Activated effector memory CD4-positive, alpha-beta T cell treated with Interleukin-2 at 50 U/mL for 16 hours (primary cell): ENCODE measurements around the gene DUSP7.

Experiments
- DNase-seq: peaks from one replicate; pipeline ENCODE4 v3.0.0-alpha.2; 2020

DUSP7 gene

DNA sequence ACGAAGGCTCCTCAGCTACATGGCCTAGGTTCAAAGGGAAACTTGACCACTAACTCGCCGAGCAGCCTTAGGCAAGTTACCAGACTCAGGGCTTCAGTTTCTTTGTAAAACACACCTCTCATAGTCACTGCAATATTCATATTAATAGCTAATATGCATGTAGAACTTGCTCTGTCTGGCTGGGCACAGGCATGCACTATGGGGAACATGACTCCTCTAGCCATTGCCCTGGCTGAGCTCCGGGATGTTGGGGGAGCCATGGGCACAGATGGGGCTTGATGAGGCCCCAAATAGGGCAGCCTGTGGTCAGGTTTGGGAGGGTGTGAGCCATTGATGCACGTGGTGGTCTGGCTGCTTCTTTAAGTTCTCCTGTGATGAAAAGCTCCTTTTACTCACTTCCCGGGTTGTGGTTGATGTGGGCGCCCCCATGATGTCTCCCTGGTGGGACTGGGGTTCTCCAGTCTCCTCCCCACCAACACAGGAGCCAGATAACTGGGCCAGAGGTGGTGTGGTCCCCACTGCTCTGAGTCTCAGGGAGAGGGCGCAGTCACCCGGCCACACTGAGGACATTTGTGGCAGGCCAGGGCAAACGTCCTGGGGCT, 29.4 kb upstream of the DUSP7 start:
- DNase-seq, result no peak

GRCh38 chr3:52084954-52085680, 28.7 kb upstream of the DUSP7 start:
- no peak for DNase-seq

- DNase-seq, result no peak
Measured at GRCh38 chr3:52084216-52084945, 28.0 kb upstream of the DUSP7 start.

GRCh38 chr3:52083556-52084087, 27.3 kb upstream of the DUSP7 start:
- DNase-seq, result no peak

DNA sequence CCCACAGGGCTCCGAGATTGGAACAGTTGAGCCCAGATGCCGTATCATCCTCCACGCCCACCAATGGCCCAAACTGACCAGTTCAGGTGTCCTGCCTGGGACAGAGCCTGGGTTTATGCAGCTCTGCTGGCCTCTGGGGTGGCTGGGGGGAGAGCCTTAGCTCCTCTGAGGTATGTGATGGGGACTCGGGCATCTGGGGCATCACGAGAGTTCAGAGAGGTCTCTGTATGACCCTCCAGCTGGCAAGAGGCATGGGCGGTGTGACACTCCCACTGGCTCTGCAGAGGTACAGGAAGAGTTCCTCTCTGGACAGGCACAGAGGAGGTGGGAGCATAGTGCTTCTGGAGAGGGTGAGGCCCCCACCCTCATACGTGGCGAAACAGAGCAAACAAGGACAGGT, 26.6 kb upstream of the DUSP7 start:
- DNase-seq, result no peak

DNA sequence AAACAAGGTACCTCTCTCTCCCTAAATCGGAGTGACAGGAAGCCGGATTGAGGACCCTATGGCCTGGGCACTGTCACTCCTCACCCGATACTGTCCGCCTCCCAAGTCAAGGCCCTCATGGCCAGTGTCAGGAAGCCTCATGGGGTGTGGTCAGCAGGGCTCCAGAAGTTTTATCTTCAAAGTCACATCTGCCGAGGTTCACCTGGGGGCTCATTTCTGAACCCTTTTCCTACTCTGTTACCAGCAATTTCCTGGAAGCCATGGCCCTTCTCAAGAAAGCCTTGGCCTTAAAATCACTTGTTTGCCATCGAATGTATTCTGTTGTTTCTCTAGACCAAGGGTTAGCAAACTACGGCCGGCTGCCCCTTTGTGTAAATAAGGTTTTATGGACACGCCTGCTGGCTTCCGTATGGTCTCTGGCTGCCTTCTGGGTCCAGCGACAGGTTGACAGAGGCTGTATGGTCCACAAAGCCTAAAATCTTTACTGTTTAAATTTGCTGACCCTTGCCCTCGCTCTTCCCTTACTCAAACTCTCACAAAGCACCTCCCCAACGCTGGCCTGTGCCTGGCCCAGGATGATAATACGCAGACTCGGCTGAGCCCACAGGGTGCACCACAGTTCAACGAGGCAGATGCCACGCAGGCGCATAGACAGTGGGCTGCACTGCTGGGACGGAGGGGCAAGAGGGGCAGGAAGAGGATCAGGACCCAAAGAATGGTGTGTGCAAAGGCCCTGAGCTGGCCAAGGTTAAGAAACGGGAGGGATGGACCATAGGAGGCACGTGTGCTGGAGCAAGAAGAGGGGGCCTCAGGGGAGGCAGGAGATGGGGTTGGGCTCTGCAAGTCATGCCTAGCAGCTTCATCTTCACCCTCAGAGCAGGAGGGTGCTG, 24.7 kb upstream of the DUSP7 start:
- DNase-seq, result no peak

DNA sequence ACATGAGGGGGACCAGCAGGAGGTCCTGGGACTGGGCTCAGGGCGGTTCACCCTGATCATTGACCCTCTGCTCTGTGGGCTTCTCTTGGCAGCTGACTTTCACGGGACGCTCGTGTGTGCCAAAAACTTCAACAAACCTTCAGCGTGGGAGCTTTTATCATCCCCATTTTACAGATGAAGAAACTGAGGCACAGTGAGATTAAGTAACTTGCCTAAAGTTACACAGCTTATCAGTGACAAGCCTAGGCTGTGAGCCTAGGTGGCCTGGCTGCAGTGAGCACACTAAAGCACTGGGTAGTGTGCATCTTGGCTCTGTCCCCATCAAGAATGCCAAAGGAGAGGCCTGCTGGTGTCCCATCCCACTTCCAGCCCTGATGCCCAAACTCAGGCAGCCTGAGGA, 23.6 kb upstream of the DUSP7 start:
- no peak for DNase-seq

DNA sequence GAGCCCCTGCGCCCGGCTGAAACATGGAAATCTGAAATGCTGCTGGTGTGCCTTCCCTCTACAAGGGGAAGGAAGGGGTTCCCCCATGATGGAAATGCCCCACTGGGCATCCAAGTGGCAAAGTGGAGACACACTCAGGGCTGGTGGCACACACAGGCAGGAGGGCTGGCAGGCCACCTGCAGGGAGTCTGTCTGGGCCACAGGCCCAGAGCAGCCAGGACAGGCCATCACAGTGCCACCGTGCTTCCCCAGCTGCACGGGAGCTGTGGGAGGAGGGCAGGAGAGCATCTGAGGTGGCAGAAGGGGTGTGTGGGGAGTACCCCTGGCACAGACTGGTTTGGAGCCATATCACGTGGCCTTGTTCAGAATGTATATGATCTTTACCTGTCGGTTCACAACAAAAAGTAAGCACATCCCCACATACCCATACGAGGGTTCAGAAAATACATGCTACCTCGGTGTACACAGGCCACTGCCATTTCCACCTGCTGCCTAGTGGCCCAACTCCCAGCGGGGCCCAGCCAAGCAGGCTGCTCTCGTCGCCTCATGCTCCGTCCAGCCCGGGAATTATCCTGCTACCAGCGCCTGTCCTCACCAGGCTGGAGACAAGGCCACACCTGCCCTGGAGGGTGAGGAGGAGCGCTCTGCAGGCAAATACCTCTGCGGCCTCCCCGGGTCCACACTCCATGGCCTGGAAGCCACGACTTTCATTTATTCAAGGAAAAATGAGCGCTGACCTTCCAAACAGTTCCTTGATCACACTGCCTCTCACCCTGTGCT, 22.6 kb upstream of the DUSP7 start:
- no peak for DNase-seq

DNA sequence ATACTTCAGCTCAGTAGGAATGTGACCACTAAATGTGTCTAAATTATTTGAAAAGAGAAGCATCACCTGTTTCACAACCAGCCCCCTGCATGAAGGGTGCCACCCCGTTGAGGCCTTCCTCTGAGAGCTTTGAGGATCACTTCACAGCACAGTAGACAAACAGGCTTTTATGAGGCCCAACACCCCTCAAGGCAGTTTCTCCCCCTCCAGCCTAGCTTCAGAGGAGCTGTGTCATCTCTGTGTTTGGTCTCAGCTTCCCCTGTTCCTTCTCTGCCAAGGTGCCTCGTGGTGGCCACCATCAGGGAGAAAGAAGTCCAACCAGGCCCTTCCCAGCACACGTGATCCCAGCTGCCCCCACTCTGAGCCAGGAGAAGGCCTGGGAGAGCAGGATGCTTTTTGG, 21.6 kb upstream of the DUSP7 start:
- no peak for DNase-seq

GRCh38 chr3:52076896-52077780, 20.8 kb upstream of the DUSP7 start:
- DNase-seq, result no peak

DNA sequence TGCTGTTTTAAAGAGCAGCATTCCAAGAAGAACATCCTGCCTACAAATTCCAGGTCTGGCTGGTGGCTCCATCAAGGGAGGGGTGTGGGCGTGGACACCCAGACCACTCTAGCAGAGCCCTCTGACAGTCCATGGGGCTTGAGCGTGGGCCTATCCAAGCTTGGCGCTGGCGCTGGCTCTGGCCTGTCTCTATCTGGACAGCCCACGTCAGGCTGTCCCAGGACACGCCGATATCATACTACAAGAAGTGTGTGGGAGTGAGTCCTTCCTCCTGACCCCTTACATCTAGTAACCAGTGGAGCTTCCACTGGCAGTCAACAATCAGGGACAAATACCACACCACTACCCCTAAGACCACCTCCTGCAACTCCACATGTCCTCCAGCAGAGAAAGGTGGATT, 17.1 kb upstream of the DUSP7 start:
- no peak for DNase-seq

DNA sequence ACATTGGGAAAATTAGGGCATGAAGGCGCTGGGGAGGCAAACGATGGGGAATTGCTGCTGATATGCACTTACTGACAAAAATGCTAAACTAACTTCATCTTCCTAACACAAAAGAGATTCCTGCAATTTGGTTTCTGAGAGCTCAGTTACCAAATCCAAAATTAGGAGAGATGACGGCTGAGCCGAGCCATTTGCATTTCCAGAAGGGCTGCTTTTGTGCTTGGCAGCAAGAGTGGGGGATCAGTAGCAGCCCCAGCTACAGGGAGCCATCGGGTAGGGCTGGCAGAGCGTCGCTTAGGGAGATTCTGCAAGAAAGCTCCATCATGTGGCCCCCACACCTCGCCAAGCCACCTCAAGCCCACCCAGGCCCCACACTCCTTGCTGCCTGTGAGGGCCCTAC, 16.1 kb upstream of the DUSP7 start:
- DNase-seq, result no peak

DNA sequence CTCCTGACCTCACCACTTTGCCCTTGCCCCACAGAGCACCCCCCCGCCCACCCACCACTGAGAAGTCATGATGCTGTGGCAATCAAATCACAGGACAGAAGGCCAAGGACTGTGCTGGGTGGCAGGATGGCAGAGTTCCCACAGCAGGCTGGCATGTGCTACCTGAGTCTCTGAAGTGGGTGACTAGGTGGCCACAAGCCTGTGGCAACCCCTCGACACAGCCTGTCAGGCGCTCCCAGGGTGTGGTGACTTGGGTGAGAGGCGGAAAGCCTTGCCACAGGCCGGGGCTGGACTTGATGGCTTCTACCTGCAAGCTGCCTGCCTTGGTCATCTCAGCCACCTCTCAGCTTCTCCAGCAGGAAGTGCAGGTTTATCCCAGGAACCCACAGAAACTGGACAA, 15.6 kb upstream of the DUSP7 start:
- DNase-seq, result no peak

GRCh38 chr3:52070724-52071621, 14.6 kb upstream of the DUSP7 start:
- DNase-seq, result no peak

DNA sequence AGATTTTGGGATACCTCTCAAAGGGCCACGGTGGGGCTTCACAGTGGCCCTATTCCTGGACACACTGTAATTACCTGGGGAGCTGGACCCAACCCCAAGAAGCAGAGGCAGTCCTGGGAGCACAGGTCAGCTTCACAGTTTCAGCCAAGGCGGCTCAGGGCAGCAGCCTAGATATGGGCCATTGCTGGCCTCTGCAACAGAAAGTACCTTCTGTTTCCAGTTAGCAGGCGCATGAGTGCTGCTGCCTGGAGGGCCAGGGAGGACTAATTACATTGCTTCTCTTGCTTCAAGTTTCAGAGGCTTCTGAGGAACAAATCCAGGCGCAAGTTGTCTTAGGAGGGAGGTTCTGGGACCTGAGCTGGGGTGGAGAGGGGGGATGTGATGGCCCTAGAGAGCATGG, 13.5 kb upstream of the DUSP7 start:
- no peak for DNase-seq

DNA sequence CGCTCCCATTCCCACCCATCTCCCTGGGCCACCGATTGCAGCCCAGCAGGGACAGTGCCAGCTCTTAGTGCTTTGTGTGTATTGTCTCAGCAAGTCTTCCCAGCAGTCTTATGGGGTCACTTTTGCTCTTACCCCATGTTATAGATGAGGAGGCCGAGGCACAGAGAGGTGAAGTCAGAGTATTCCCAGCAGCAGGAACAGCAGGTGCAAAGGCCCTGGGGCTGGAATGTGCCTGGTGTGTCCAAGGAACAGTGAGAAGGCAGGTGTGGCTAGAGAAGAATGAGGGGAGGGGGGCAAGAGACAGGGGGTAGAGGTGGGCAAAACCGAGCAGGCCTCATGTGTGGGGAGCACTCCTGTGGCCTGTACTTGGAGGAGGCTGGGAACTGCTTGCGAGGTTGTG, 12.8 kb upstream of the DUSP7 start:
- no peak for DNase-seq

DNA sequence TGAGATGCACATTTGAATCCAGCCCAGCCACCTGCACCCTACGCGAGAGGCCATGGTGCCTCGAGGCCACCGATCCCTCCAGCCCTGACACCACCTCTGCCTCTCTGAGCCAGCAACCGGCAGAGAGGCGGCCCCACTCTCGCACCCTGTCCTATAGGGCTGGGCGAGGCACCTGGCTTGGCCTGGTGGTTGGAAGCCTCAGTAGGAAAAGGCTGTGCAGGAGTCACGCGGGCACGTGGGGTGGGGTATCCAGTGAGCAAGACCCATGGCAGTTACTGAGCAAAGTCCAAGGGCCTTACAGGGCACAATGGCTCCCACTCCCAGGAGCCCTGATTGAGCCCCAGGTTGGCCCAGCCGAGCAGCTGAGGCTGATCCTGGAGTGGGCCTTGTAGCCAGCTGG, 12.4 kb upstream of the DUSP7 start:
- DNase-seq, result no peak

GRCh38 chr3:52068055-52068571, 11.7 kb upstream of the DUSP7 start:
- DNase-seq, result no peak

DNA sequence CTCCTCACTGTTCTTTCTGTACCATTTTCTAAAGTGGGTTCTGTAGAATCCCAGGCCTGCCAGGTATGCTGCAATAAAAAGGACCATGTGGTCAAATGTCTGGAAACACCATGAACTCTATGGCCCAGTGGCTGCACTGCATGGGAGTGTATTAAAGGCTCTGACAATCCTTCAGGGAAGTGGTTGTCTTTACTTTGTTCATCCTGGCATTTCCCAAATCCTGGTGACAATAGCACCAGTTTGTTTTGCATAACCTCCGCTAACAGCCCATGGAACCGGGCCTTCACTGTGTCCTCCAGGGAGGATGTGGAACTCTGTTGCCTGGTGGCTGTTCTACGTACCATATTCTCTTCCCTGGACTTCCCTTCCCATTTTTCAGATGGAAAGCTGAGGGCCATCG, 11.2 kb upstream of the DUSP7 start:
- DNase-seq, result no peak

GRCh38 chr3:52067046-52067445, 10.7 kb upstream of the DUSP7 start:
- DNase-seq, result no peak
